HUES64 (cell line): Measurements from ENCODE around the gene NPM3.

Source experiments
- H3K27ac ChIP-seq: 2 replicates; pipeline ENCODE4 v1.7.0; 2013; ENCODE audit warnings: low read depth, low read length, inconsistent platforms
- H3K27me3 ChIP-seq: 2 replicates; pipeline ENCODE4 v1.6.1; 2013; ENCODE audit warnings: mild to moderate bottlenecking, low read length; ENCODE audit not compliant: insufficient read depth
- H3K36me3 ChIP-seq: 2 replicates; pipeline ENCODE4 v1.6.1; 2013; ENCODE audit warnings: mild to moderate bottlenecking, low read length; ENCODE audit not compliant: insufficient read depth
- H3K4me1 ChIP-seq: 2 replicates; pipeline ENCODE4 v1.6.1; 2013; ENCODE audit warnings: mild to moderate bottlenecking, low read length, moderate library complexity; ENCODE audit not compliant: insufficient read depth
- H3K4me3 ChIP-seq: 2 replicates; pipeline ENCODE4 v1.5.1; 2013; ENCODE audit warnings: mild to moderate bottlenecking, low read length, moderate library complexity
- H3K9ac ChIP-seq: 2 replicates; pipeline ENCODE4 v1.6.1; 2013; ENCODE audit warnings: mild to moderate bottlenecking, low read depth, low read length
- H3K9me3 ChIP-seq: 2 replicates; pipeline ENCODE4 v1.6.1; 2013; ENCODE audit warnings: low read depth, low read length; ENCODE audit not compliant: insufficient read depth
- WGBS: fragments of 150-250, 120-280 bp; methylation state at CpG from one replicate; pipeline ENCODE4 v1.1.7; 2013; ENCODE audit warnings: missing lambda C conversion rate; 5-methylcytosine and 5-hydroxymethylcytosine counted together

Gene NPM3

GRCh38 chr10:101745074-101745696 lies 38.1 kb downstream of the NPM3 start:
- H3K27ac ChIP-seq, result no peak overlapping the region
- no peaks in the 10 kb centered on the region for H3K9me3 ChIP-seq

GRCh38 chr10:101744267-101744666 lies 39.0 kb downstream of the NPM3 start:
- H3K27me3 ChIP-seq, result no peaks in the 10 kb centered on the region; the same call in 1 of the 2 replicates
- no peaks in the 10 kb centered on the region for H3K36me3 ChIP-seq
- H3K27ac ChIP-seq, result no peak overlapping the region
- peaks cover 1% of the 10 kb centered on the region for H3K4me1 ChIP-seq
- no peaks in the 10 kb centered on the region for H3K9me3 ChIP-seq
- no peak overlapping the region for H3K4me3 ChIP-seq
- no peak overlapping the region for H3K9ac ChIP-seq
- 87% methylated on average over 3 of the region's 3 CpGs for WGBS

More at GRCh38 chr10:101745074-101745696, 38.1 kb downstream of the NPM3 start:
- Histone ChIP-seq H3K4me3 (no peak overlapping the region), H3K36me3 (no peaks in the 10 kb centered on the region), H3K9ac (no peak overlapping the region), H3K4me1 (peaks cover 5% of the 10 kb centered on the region), H3K27me3 (no peaks in the 10 kb centered on the region; the same call in 1 of the 2 replicates)
- 89% methylated on average over 9 of the region's 9 CpGs for WGBS

- no peak overlapping the region for H3K27ac ChIP-seq
- no peak overlapping the region for H3K9ac ChIP-seq
- no peaks in the 10 kb centered on the region for H3K36me3 ChIP-seq
- WGBS, result 47% methylated on average over 2 of the region's 2 CpGs
- H3K9me3 ChIP-seq, result no peaks in the 10 kb centered on the region
- H3K27me3 ChIP-seq, result no peaks in the 10 kb centered on the region; the same call in 1 of the 2 replicates
- no peaks in the 10 kb centered on the region for H3K4me1 ChIP-seq
- H3K4me3 ChIP-seq, result no peak overlapping the region
Observed at GRCh38 chr10:101741938-101742337, 41.3 kb downstream of the NPM3 start.

GRCh38 chr10:101736666-101737065 lies 46.6 kb downstream of the NPM3 start:
- H3K4me1 ChIP-seq, result no peaks in the 10 kb centered on the region
- WGBS, result 71% methylated on average over 2 of the region's 3 CpGs
- no peaks in the 10 kb centered on the region; the same call in 1 of the 2 replicates for H3K27me3 ChIP-seq
- no peak overlapping the region for H3K4me3 ChIP-seq
- H3K36me3 ChIP-seq, result no peaks in the 10 kb centered on the region
- H3K9me3 ChIP-seq, result no peaks in the 10 kb centered on the region
- no peak overlapping the region for H3K9ac ChIP-seq
- H3K27ac ChIP-seq, result no peak overlapping the region

GRCh38 chr10:101732096-101732495 lies 51.1 kb downstream of the NPM3 start:
- H3K4me3 ChIP-seq, result no peak overlapping the region
- no peaks in the 10 kb centered on the region for H3K4me1 ChIP-seq
- H3K9me3 ChIP-seq, result no peaks in the 10 kb centered on the region
- H3K27ac ChIP-seq, result no peak overlapping the region
- H3K27me3 ChIP-seq, result no peaks in the 10 kb centered on the region
- H3K36me3 ChIP-seq, result no peaks in the 10 kb centered on the region
- no peak overlapping the region for H3K9ac ChIP-seq
- 90% methylated on average over 1 of the region's 1 CpG for WGBS
